Ishikawa (cell line): Measurements from ENCODE around the gene PEX5.

Experiments
- CEBPB ChIP-seq: IDR thresholded peaks from 2 replicates; pipeline ENCODE4 v1.6.1; 2012
- CREB1 ChIP-seq: IDR thresholded peaks from 2 replicates; pipeline ENCODE4 v1.6.1; 2012; ENCODE audit warnings: low read depth
- EGR1 ChIP-seq: IDR thresholded peaks from 2 replicates; pipeline ENCODE4 v1.6.1; 2012
- EP300 ChIP-seq: IDR thresholded peaks from 2 replicates; pipeline ENCODE4 v1.6.1; 2012; ENCODE audit warnings: borderline replicate concordance
- FOXM1 ChIP-seq: IDR thresholded peaks from 2 replicates; pipeline ENCODE4 v1.6.1; 2012; ENCODE audit warnings: low read depth, borderline replicate concordance
- NFIC ChIP-seq: IDR thresholded peaks from 2 replicates; pipeline ENCODE4 v1.6.1; 2012
- RAD21 ChIP-seq: IDR thresholded peaks from 2 replicates; pipeline ENCODE4 v1.6.1; 2012; ENCODE audit warnings: low read depth
- REST ChIP-seq: IDR thresholded peaks from 2 replicates; pipeline ENCODE4 v1.6.1; 2012; ENCODE audit warnings: low read depth, mild to moderate bottlenecking
- TAF1 ChIP-seq: IDR thresholded peaks from 2 replicates; pipeline ENCODE4 v1.6.1; 2012; ENCODE audit warnings: low read depth, mild to moderate bottlenecking
- TCF12 ChIP-seq: IDR thresholded peaks from 2 replicates; pipeline ENCODE4 v1.6.1; 2012; ENCODE audit warnings: low read depth
- TEAD4 ChIP-seq: IDR thresholded peaks from 2 replicates; pipeline ENCODE4 v1.6.1; 2012
- YY1 ChIP-seq: IDR thresholded peaks from 2 replicates; pipeline ENCODE4 v1.6.1; 2012; ENCODE audit warnings: low read depth
- ZBTB7A ChIP-seq: IDR thresholded peaks from 2 replicates; pipeline ENCODE4 v1.6.1; 2012; ENCODE audit warnings: low read depth
- TF ChIP-seq, protein P1 (sequence below): IDR thresholded peaks from 2 replicates; pipeline ENCODE4 v1.6.1; 2012
- TF ChIP-seq, protein P2 (sequence below): IDR thresholded peaks from 2 replicates; pipeline ENCODE4 v1.6.1; 2012

The PEX5 gene

GRCh38 chr12:7188562-7189397 lies 706 bp upstream of the PEX5 start:
- TF ChIP-seq ZBTB7A = 0 out of 2 replicates have a peak, but pooled peaks have one; percentile 42
- TF ChIP-seq, protein P1, sequence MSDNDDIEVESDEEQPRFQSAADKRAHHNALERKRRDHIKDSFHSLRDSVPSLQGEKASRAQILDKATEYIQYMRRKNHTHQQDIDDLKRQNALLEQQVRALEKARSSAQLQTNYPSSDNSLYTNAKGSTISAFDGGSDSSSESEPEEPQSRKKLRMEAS = no peak; the same call in 1 of the 2 replicates
- no peak for TF ChIP-seq TCF12
- TF ChIP-seq FOXM1 = no peak
- no peak for TF ChIP-seq CEBPB
- no peak for TF ChIP-seq NFIC
- TF ChIP-seq EP300 = no peak
- TF ChIP-seq EGR1 = peak; percentile 88
- no peak for TF ChIP-seq TEAD4
- TF ChIP-seq, protein P2, sequence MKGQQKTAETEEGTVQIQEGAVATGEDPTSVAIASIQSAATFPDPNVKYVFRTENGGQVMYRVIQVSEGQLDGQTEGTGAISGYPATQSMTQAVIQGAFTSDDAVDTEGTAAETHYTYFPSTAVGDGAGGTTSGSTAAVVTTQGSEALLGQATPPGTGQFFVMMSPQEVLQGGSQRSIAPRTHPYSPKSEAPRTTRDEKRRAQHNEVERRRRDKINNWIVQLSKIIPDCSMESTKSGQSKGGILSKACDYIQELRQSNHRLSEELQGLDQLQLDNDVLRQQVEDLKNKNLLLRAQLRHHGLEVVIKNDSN = no peak
- no peak for TF ChIP-seq REST
- peak; percentile 79 for TF ChIP-seq RAD21
- TF ChIP-seq TAF1 = no peak
- 0 out of 2 replicates have a peak, but pooled peaks have one; percentile 3 for TF ChIP-seq CREB1
- TF ChIP-seq YY1 = no peak

DNA sequence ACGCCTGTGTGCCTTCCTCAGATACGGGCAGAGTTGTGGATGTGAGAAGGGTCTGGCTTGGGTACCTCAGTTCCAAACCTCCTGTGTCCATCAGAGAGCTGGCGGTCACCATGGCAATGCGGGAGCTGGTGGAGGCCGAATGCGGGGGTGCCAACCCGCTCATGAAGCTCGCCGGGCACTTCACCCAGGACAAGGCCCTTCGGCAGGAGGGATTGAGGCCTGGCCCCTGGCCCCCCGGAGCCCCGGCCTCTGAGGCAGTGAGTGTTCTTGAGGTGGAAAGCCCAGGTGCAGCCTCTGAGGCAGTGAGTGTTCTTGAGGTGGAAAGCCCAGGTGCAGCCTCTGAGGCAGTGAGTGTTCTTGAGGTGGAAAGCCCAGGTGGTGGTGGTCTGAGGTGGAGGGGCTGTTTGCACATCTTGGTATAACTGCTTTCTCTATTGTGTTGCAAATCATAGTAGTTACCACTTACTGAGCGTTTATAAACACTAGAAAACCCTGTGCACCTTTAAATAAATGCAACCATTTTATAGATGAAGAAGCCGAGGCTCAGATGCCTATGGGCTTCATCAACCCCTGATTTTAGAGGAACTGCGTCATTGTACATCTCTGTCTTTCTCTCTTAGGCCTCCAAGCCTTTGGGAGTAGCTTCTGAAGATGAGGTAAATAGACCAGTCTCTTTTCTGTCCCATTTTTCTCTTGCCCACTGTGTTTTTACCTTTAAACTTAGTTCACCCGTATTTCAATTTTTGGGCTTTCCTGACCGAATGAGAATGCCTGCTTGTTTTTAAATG lies 976 bp downstream of the PEX5 start:
- TF ChIP-seq EP300 (no peak), TCF12 (no peak), ZBTB7A (no peak), RAD21 (no peak), YY1 (no peak), EGR1 (no peak), CEBPB (no peak), CREB1 (no peak)
- TF ChIP-seq, protein P1 = no peak
- TF ChIP-seq, protein P2 = no peak

DNA sequence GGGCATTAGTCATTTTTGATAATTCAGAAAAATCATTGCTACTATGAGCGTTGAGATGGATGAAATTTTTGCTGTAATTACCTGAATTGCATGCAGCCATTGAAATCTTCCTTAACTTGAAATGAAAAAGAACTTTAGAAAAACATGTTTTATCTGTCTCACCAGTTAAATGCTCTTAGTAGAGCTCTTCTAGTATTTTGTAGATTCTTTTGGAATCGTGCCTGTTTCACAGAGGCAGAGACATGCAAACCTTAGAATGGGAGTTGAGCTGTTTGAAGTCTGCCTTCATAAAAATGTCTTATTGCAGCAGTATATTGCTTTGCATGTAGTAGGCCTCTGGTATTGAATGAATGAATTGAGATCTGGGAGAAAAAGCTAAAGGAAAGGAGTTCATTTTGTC lies 4.2 kb downstream of the PEX5 start:
- TF ChIP-seq EGR1 = no peak
- TF ChIP-seq TAF1 = no peak
- no peak for TF ChIP-seq YY1
- no peak for TF ChIP-seq NFIC
- TF ChIP-seq, protein P2 = no peak

DNA sequence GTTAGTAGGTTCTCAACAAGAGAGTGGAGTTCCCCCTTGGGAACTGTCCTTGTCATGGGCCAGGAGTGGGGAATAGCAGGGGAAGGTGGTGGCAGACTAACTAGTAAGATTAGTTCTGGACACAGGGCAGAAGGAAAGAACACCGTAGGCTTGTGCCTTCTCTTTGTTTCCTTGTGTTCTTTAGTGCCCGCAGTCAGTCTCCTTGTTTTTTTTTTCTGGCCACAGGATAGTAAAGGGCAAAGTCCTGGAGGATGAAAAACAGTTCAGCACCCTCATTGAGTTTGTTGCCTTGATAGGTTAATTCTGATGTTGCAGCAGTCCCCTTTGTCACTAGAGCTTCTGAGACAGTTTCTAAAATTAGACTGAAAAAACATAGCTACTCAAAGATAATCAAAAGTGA lies 8.4 kb downstream of the PEX5 start:
- no peak for TF ChIP-seq CEBPB
- no peak for TF ChIP-seq YY1
- TF ChIP-seq RAD21 = no peak
- no peak for TF ChIP-seq EP300
- TF ChIP-seq, protein P2 = no peak
- no peak for TF ChIP-seq TEAD4
- no peak for TF ChIP-seq REST
- TF ChIP-seq NFIC = no peak
- TF ChIP-seq TAF1 = no peak
- TF ChIP-seq FOXM1 = no peak
- no peak for TF ChIP-seq TCF12
- no peak for TF ChIP-seq CREB1
- no peak for TF ChIP-seq EGR1
- TF ChIP-seq, protein P1 = no peak
- no peak for TF ChIP-seq ZBTB7A
